ENCODE results near the gene ERFE.

ERFE gene

GRCh38 chr2:238121511-238122286 lies 37.1 kb upstream of the ERFE start:
- Histone ChIP-seq H3K4me3 (ENCODE audit: low read depth in 1 of 2, low read length in 1 of 2) (no peak overlapping the region), H3K27ac (no peak overlapping the region), H3K9me3 (no peaks in the 10 kb centered on the region), H3K36me3 (no peaks in the 10 kb centered on the region), H3K27me3 (peaks cover 35% of the 10 kb centered on the region), H3K4me1 (ENCODE audit: control insufficient read depth in 1 of 2, insufficient read depth in 1 of 2, low read depth in 1 of 2, low read length in 1 of 2) (no peaks in the 10 kb centered on the region)
- TF ChIP-seq CTCF (IDR thresholded peaks at IDR 0.05): no peak

- H3K27me3 ChIP-seq: peaks cover 39% of the 10 kb centered on the region
- H3K36me3 ChIP-seq: no peaks in the 10 kb centered on the region
- no peak overlapping the region for H3K27ac ChIP-seq
Measured at GRCh38 chr2:238122287-238123217, 36.2 kb upstream of the ERFE start.

GRCh38 chr2:238123218-238123971 lies 35.4 kb upstream of the ERFE start:
- Histone ChIP-seq H3K27me3 (peaks cover 37% of the 10 kb centered on the region), H3K4me3 (ENCODE audit: low read depth in 1 of 2, low read length in 1 of 2) (no peak overlapping the region), H3K4me1 (ENCODE audit: control insufficient read depth in 1 of 2, insufficient read depth in 1 of 2, low read depth in 1 of 2, low read length in 1 of 2) (no peaks in the 10 kb centered on the region), H3K9me3 (no peaks in the 10 kb centered on the region), H3K36me3 (no peaks in the 10 kb centered on the region), H3K27ac (no peak overlapping the region)
- no peak for TF ChIP-seq CTCF (IDR thresholded peaks at IDR 0.05)

More at GRCh38 chr2:238122287-238123217, 36.2 kb upstream of the ERFE start:
- Histone ChIP-seq H3K9me3 (no peaks in the 10 kb centered on the region), H3K4me1 (ENCODE audit: control insufficient read depth in 1 of 2, insufficient read depth in 1 of 2, low read depth in 1 of 2, low read length in 1 of 2) (no peaks in the 10 kb centered on the region), H3K4me3 (ENCODE audit: low read depth in 1 of 2, low read length in 1 of 2) (no peak overlapping the region)
- no peak for TF ChIP-seq CTCF (IDR thresholded peaks at IDR 0.05)

GRCh38 chr2:238123991-238124470 lies 34.7 kb upstream of the ERFE start:
- no peaks in the 10 kb centered on the region for H3K4me1 ChIP-seq (ENCODE audit: control insufficient read depth in 1 of 2, insufficient read depth in 1 of 2, low read depth in 1 of 2, low read length in 1 of 2)
- TF ChIP-seq CTCF (IDR thresholded peaks at IDR 0.05): no peak
- H3K36me3 ChIP-seq: no peaks in the 10 kb centered on the region
- no peak overlapping the region for H3K4me3 ChIP-seq (ENCODE audit: low read depth in 1 of 2, low read length in 1 of 2)
- H3K27ac ChIP-seq: no peak overlapping the region
- no peaks in the 10 kb centered on the region for H3K9me3 ChIP-seq
- peaks cover 30% of the 10 kb centered on the region for H3K27me3 ChIP-seq

DNA sequence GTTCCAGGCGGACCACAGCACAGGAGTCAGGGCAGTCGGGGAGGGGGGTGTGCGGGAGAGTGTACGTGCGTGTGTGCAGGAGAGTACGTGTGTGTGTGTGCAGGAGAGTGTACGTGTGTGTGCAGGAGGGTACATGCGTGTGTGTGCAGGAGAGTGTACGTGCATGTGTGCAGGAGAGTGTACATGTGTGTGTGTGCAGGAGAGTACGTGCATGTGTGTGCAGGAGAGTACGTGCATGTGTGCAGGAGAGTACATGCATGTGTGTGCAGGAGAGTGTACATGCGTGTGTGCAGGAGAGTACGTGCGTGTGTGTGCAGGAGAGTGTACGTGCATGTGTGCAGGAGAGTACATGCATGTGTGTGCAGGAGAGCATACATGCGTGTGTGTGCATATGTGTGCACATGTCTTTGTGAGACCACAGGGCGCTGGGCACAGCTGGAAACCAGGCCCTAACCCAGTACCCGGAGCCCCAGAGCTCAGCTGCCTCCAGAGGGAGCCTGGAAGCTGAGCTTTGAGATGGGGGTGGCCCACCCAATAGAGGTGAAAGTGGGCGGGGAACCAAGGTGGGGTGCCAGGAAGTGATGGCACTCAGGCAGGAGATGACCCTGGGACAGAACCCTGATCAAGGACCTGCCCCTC lies 34.2 kb upstream of the ERFE start:
- no peaks in the 10 kb centered on the region for H3K36me3 ChIP-seq
- H3K9me3 ChIP-seq: no peaks in the 10 kb centered on the region
- no peaks in the 10 kb centered on the region for H3K4me1 ChIP-seq (ENCODE audit: control insufficient read depth in 1 of 2, insufficient read depth in 1 of 2, low read depth in 1 of 2, low read length in 1 of 2)
- H3K27me3 ChIP-seq: peaks cover 24% of the 10 kb centered on the region
- TF ChIP-seq CTCF (IDR thresholded peaks at IDR 0.05): no peak
- no peak overlapping the region for H3K4me3 ChIP-seq (ENCODE audit: low read depth in 1 of 2, low read length in 1 of 2)
- no peak overlapping the region for H3K27ac ChIP-seq

All from neutrophil (primary cell).